NK-92 (cell line): Measurements from ENCODE around the gene NCOA4.
"Not testable (repeated sequence)": the region's sequence is repeated elsewhere in the genome, so short reads cannot be mapped to it uniquely, and the experiment has no call there.

ENCODE experiments used
- DNase-seq: peaks from one replicate; lab custom pipeline; 2025; ENCODE audit not compliant: unreplicated experiment; lab: John Stamatoyannopoulos, UW

The NCOA4 gene

GRCh38 chr10:46020344-46020657, 10.1 kb downstream of the NCOA4 start:
- DNase-seq: no peak

GRCh38 chr10:46019569-46020343, 10.7 kb downstream of the NCOA4 start:
- DNase-seq: no peak

GRCh38 chr10:46019177-46019528, 11.3 kb downstream of the NCOA4 start:
- no peak for DNase-seq

- DNase-seq: no peak
Observed at GRCh38 chr10:46018453-46019176, 11.8 kb downstream of the NCOA4 start.

- no peak for DNase-seq
Observed at GRCh38 chr10:46017733-46018132, 12.7 kb downstream of the NCOA4 start.

- DNase-seq: no peak
Observed at GRCh38 chr10:46016811-46017210, 13.6 kb downstream of the NCOA4 start.

GRCh38 chr10:46016190-46016589, 14.2 kb downstream of the NCOA4 start:
- DNase-seq: no peak

- DNase-seq: no peak
Observed at GRCh38 chr10:46014683-46015405, 15.6 kb downstream of the NCOA4 start.

- DNase-seq: no peak
Observed at GRCh38 chr10:46014206-46014605, 16.2 kb downstream of the NCOA4 start.

GRCh38 chr10:46012746-46013145, 17.7 kb downstream of the NCOA4 start:
- no peak for DNase-seq

GRCh38 chr10:46006219-46006618, 24.2 kb downstream of the NCOA4 start:
- no peak for DNase-seq

GRCh38 chr10:46005383-46005782, 25.0 kb downstream of the NCOA4 start:
- no peak for DNase-seq

GRCh38 chr10:46004963-46005362, 25.5 kb downstream of the NCOA4 start:
- no peak for DNase-seq

GRCh38 chr10:46002916-46003693, 27.3 kb downstream of the NCOA4 start:
- no peak for DNase-seq

- DNase-seq: not testable (repeated sequence)
Observed at GRCh38 chr10:46002189-46002687, 28.2 kb downstream of the NCOA4 start.

- DNase-seq: no peak
Observed at GRCh38 chr10:46001187-46001756, 29.2 kb downstream of the NCOA4 start.

GRCh38 chr10:46000538-46000937, 29.9 kb downstream of the NCOA4 start:
- DNase-seq: no peak

- DNase-seq: not testable (repeated sequence)
Observed at GRCh38 chr10:45999955-46000354, 30.5 kb downstream of the NCOA4 start.

- DNase-seq: no peak
Observed at GRCh38 chr10:45997994-45998763, 32.2 kb downstream of the NCOA4 start.

- no peak for DNase-seq
Observed at GRCh38 chr10:45997557-45997956, 32.9 kb downstream of the NCOA4 start.
